Hepatocyte (in vitro differentiated cells): Measurements from ENCODE around the gene KRT83.

Experiments
- CTCF ChIP-seq: fragments of 200-600 bp; sonication (generic); IDR thresholded peaks from 2 replicates; pipeline ENCODE4 v1.5.1; 2016; ENCODE audit warnings: antibody characterized with exemption, mild to moderate bottlenecking; ENCODE audit not compliant: poor library complexity
- EZH2 ChIP-seq: fragments of 200-600 bp; sonication (generic); IDR thresholded peaks from 2 replicates; pipeline ENCODE4 v1.6.1; 2016; ENCODE audit warnings: antibody characterized with exemption, mild to moderate bottlenecking, borderline replicate concordance
- EZH2phosphoT487 ChIP-seq: fragments of 200-600 bp; sonication (generic); IDR thresholded peaks from one replicate; pipeline ENCODE4 v1.6.1; 2018; ENCODE audit warnings: antibody characterized with exemption, mild to moderate bottlenecking, low read depth, moderate library complexity; ENCODE audit not compliant: unreplicated experiment, severe bottlenecking

- no peak for TF ChIP-seq CTCF
- TF ChIP-seq EZH2phosphoT487: no peak
- TF ChIP-seq EZH2: no peak
These were observed 36.5 kb downstream of the KRT83 start for GRCh38 chr12:52284562-52285171.
